HCT116 (cell line): ENCODE measurements around the gene NCBP3. TPM values are rescaled to one million over a fixed set of nuclear protein-coding genes. Genes with fewer than 3 reads are reported as not detected.

Experiments
- ATAC-seq: fragments of 200-7000 bp; cut with Tn5 transposase; 2 replicates; pipeline ENCODE4 v1.9.1; 2020; ENCODE audit warnings: mild to moderate bottlenecking, moderate library complexity
- BruUV-seq: library from RNA; stranded (reverse); fragments of 400-500 nt; replicated peaks from 2 replicates; lab custom pipeline; 2021; lab: Mats Ljungman, UMichigan
- CTCF ChIA-PET: fragments of 300-600 bp; sonication (Branson Sonifier 250); formaldehyde crosslinking; loops from one replicate; lab custom pipeline; 2021; ENCODE audit warnings: antibody characterized with exemption; lab: Charles Lee
- POLR2A ChIA-PET: fragments of 300-600, 350-600 bp; sonication (Branson Sonifier 250); formaldehyde crosslinking; loops from one replicate; lab custom pipeline; 2021; ENCODE audit warnings: antibody characterized with exemption; lab: Charles Lee
- RAD21 ChIA-PET, 2 experiments: fragments of 300-600 bp; sonication (Branson Sonifier 250); formaldehyde crosslinking; loops; one replicate each; lab custom pipeline; 2023; ENCODE audit warnings: low total read pairs in 2 of 2; ENCODE audit not compliant: uncharacterized antibody in 2 of 2, unreplicated experiment in 2 of 2, low non-redundant PET in 1 of 2; lab: Charles Lee
- DNase-seq: peaks from one replicate; pipeline ENCODE4 v3.0.0-alpha.2; 2010; ENCODE audit warnings: low read depth, low spot score
- H2AFZ ChIP-seq: fragments of 200-600 bp; shearing (Covaris generic), sonication (generic); 2 replicates; pipeline ENCODE4 v1.6.1; 2017; ENCODE audit warnings: low read depth, mixed run types, mixed read lengths, antibody characterized with exemption, low read length; ENCODE audit not compliant: poor library complexity, severe bottlenecking
- H3K27ac ChIP-seq: 2 replicates; pipeline ENCODE4 v1.5.1; 2012; ENCODE audit warnings: low read depth, low read length
- H3K27me3 ChIP-seq: fragments of 200-600 bp; sonication (generic); 2 replicates; pipeline ENCODE4 v1.6.1; 2016; ENCODE audit warnings: mixed run types, low read length, mixed read lengths; ENCODE audit not compliant: insufficient read depth
- H3K36me3 ChIP-seq, 2 experiments: fragments of 200-500 bp in 1 of 2; fragments of 200-600 bp in 1 of 2; sonication (Bioruptor generic) in 1 of 2; sonication (generic) in 1 of 2; 2 replicates each; pipeline versions ENCODE4 v1.5.1 to v1.6.1; 2014 to 2016; ENCODE audit warnings: low read length in 2 of 2, inconsistent platforms in 1 of 2, mixed read lengths in 1 of 2, mixed run types in 1 of 2; ENCODE audit not compliant: insufficient read depth in 2 of 2, control insufficient read depth in 1 of 2
- H3K4me1 ChIP-seq, 2 experiments: fragments of 200-600 bp in 1 of 2; sonication (generic) in 1 of 2; 2 replicates each; pipeline versions ENCODE4 v1.5.1 to v1.6.1; 2012 to 2017; ENCODE audit warnings: low read length in 2 of 2, inconsistent platforms in 1 of 2, mild to moderate bottlenecking in 1 of 2, mixed read lengths in 1 of 2, mixed run types in 1 of 2, moderate library complexity in 1 of 2; ENCODE audit not compliant: insufficient read depth in 2 of 2, control insufficient read depth in 1 of 2
- H3K4me2 ChIP-seq: fragments of 200-600 bp; sonication (generic); 2 replicates; pipeline ENCODE4 v1.6.1; 2017; ENCODE audit warnings: mixed run types, low read length, mixed read lengths
- H3K4me3 ChIP-seq, 2 experiments: fragments of 200-600 bp in 1 of 2; sonication (generic) in 1 of 2; replicated peaks in 1 of 2; 2 replicates each; pipeline ENCODE4 v1.5.1; 2011 to 2016; ENCODE audit warnings: low read length in 2 of 2, control low read depth in 1 of 2, low read depth in 1 of 2, mild to moderate bottlenecking in 1 of 2, mixed read lengths in 1 of 2, mixed run types in 1 of 2
- H3K79me2 ChIP-seq: fragments of 200-600 bp; sonication (generic); 2 replicates; pipeline ENCODE4 v1.6.1; 2017; ENCODE audit warnings: mild to moderate bottlenecking, mixed run types, low read length, moderate library complexity, mixed read lengths; ENCODE audit not compliant: insufficient read depth
- H3K9ac ChIP-seq: fragments of 200-600 bp; sonication (generic); 2 replicates; pipeline ENCODE4 v1.6.1; 2016; ENCODE audit warnings: low read length, mixed read lengths
- H3K9me2 ChIP-seq: fragments of 200-600 bp; sonication (generic), shearing (Covaris generic); 2 replicates; pipeline ENCODE4 v1.6.1; 2017; ENCODE audit warnings: mixed run types, mild to moderate bottlenecking, moderate library complexity; ENCODE audit not compliant: insufficient read depth
- H3K9me3 ChIP-seq, 2 experiments: fragments of 200-500 bp in 1 of 2; fragments of 200-600 bp in 1 of 2; sonication (Bioruptor generic) in 1 of 2; sonication (generic) in 1 of 2; 2 replicates each; pipeline ENCODE4 v1.6.1; 2014 to 2017; ENCODE audit warnings: low read length in 2 of 2, mixed read lengths in 2 of 2, inconsistent platforms in 1 of 2, low read depth in 1 of 2, mild to moderate bottlenecking in 1 of 2, mixed run types in 1 of 2, moderate library complexity in 1 of 2; ENCODE audit not compliant: control insufficient read depth in 1 of 2, insufficient read depth in 1 of 2
- H4K20me1 ChIP-seq: fragments of 200-600 bp; sonication (generic), shearing (Covaris generic); 2 replicates; pipeline ENCODE4 v1.6.1; 2017; ENCODE audit warnings: mixed run types, mild to moderate bottlenecking, moderate library complexity; ENCODE audit not compliant: insufficient read depth
- CBX3 ChIP-seq: IDR thresholded peaks from 2 replicates; pipeline ENCODE4 v1.6.1; 2012; ENCODE audit warnings: low read depth
- CEBPB ChIP-seq: IDR thresholded peaks from 2 replicates; pipeline ENCODE4 v1.6.1; 2012; ENCODE audit warnings: low read depth
- ELF1 ChIP-seq: IDR thresholded peaks from 2 replicates; pipeline ENCODE4 v1.6.1; 2012; ENCODE audit warnings: low read depth, borderline replicate concordance
- EZH2 ChIP-seq: fragments of 200-600 bp; sonication (generic); IDR thresholded peaks from 2 replicates; pipeline ENCODE4 v1.6.1; 2017; ENCODE audit warnings: antibody characterized with exemption, mixed run types
- EZH2phosphoT487 ChIP-seq: fragments of 200-600 bp; IDR thresholded peaks from 2 replicates; pipeline ENCODE4 v1.6.1; 2018; ENCODE audit warnings: antibody characterized with exemption, borderline replicate concordance
- FOSL1 ChIP-seq: IDR thresholded peaks from 2 replicates; pipeline ENCODE4 v1.6.1; 2012; ENCODE audit warnings: low read depth
- POLR2AphosphoS5 ChIP-seq: IDR thresholded peaks from 2 replicates; pipeline ENCODE4 v1.6.1; 2011; ENCODE audit warnings: mild to moderate bottlenecking, low read depth, low read length, moderate library complexity
- RAD21 ChIP-seq: IDR thresholded peaks from 2 replicates; pipeline ENCODE4 v1.6.1; 2012; ENCODE audit warnings: low read depth, mild to moderate bottlenecking
- SIN3A ChIP-seq: IDR thresholded peaks from 2 replicates; pipeline ENCODE4 v1.6.1; 2012; ENCODE audit warnings: low read depth
- SP1 ChIP-seq: IDR thresholded peaks from 2 replicates; pipeline ENCODE4 v1.6.1; 2012; ENCODE audit warnings: low read depth
- SRF ChIP-seq: IDR thresholded peaks from 2 replicates; pipeline ENCODE4 v1.6.1; 2012; ENCODE audit warnings: low read depth
- YY1 ChIP-seq: IDR thresholded peaks from 2 replicates; pipeline ENCODE4 v1.6.1; 2011; ENCODE audit warnings: low read length, low read depth, moderate library complexity, mild to moderate bottlenecking; ENCODE audit not compliant: insufficient replicate concordance; ENCODE audit errors: extremely low read depth
- ZBTB33 ChIP-seq: IDR thresholded peaks from 2 replicates; pipeline ENCODE4 v1.6.1; 2011; ENCODE audit warnings: mild to moderate bottlenecking, low read length, moderate library complexity; ENCODE audit not compliant: insufficient replicate concordance; ENCODE audit errors: extremely low read depth
- ZNF274 ChIP-seq: fragments of 200-500 bp; sonication (Bioruptor generic); IDR thresholded peaks from 2 replicates; pipeline ENCODE4 v1.6.1; 2014; ENCODE audit warnings: mild to moderate bottlenecking, low read depth, low read length, inconsistent platforms
- intact Hi-C: fragments of 100-400 bp; cut with micrococcal nuclease; formaldehyde crosslinking; loops from 2 replicates; pipeline ENCODE4 v1.10.0; 2022
- total RNA-seq: library from RNA; stranded (reverse); gene quantifications from one replicate; pipeline ENCODE4 v1.2.1, GENCODE V29; 2021; ENCODE audit not compliant: unreplicated experiment
- TF ChIP-seq, protein P1 (sequence below): IDR thresholded peaks from 2 replicates; pipeline ENCODE4 v1.6.1; 2012
- TF ChIP-seq, protein P2 (sequence below): IDR thresholded peaks from 2 replicates; pipeline ENCODE4 v1.6.1; 2012; ENCODE audit warnings: low read depth

NCBP3 gene
- total RNA-seq, 1 experiment from 2014 or later, result 46.5 TPM

DNA sequence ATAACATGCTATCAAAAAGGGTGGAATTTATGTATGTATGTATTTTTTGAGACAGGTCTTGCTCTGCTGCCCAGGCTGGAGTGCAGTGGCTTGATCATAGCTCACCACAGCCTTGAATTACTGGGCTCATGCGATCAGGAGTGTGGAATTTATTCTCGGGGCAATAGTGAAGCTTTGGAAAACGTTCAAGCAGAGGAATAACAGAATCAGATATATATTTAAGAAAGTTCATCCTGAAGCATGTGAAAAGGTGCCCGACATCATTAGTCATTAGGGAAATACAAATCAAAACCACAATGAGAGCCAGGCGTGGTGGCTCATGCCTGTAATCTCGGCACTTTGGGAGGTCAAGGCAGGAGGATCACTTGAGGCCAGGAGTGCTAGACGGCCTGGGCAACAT is 37.3 kb downstream of the NCBP3 start:
- no peak for ATAC-seq
- Histone ChIP-seq H4K20me1 (no peaks in the 10 kb centered on the region), H3K4me3 (no peak overlapping the region), H3K9me3 (no peaks in the 10 kb centered on the region), H3K36me3 (peaks cover 26 to 31% of the 10 kb centered on the region in 2 experiments; a peak in 3 of 4 replicates)
- RAD21 ChIA-PET, result no interaction called here
- intact Hi-C loops, result no loop called here
- TF ChIP-seq SIN3A, result no peak
- TF ChIP-seq, all 23 proteins: peak for 0
- H3K9me2 ChIP-seq, result no peaks in the 10 kb centered on the region
- H3K27me3 ChIP-seq, result no peaks in the 10 kb centered on the region
- H3K4me1 ChIP-seq, result peaks cover 3 to 6% of the 10 kb centered on the region in 2 experiments; a peak in 2 of 4 replicates
- H2AFZ ChIP-seq, result no peak overlapping the region
- no peaks in the 10 kb centered on the region for H3K79me2 ChIP-seq
- CTCF ChIA-PET, result no interaction called here
- no peak for DNase-seq
- no TSS peak for BruUV-seq
- H3K4me2 ChIP-seq, result no peak overlapping the region
- H3K9ac ChIP-seq, result no peak overlapping the region
- POLR2A ChIA-PET, result no interaction called here
- H3K27ac ChIP-seq, result no peak overlapping the region

GRCh38 chr17:3805581-3805980 is 40.5 kb downstream of the NCBP3 start:
- Histone ChIP-seq H3K9ac (no peak overlapping the region), H3K9me2 (no peaks in the 10 kb centered on the region), H3K27me3 (no peaks in the 10 kb centered on the region), H3K79me2 (no peaks in the 10 kb centered on the region), H3K36me3 (peaks cover 10 to 11% of the 10 kb centered on the region in 2 experiments; a peak in 2 of 4 replicates), H3K4me1 (peaks cover 3 to 6% of the 10 kb centered on the region in 2 experiments; a peak in 2 of 4 replicates), H4K20me1 (no peaks in the 10 kb centered on the region), H3K4me3 (no peak overlapping the region), H3K9me3 (no peaks in the 10 kb centered on the region), H2AFZ (no peak overlapping the region), H3K27ac (no peak overlapping the region), H3K4me2 (no peak overlapping the region)
- ChIA-PET CTCF (no interaction called here), POLR2A (no interaction called here), RAD21 (no interaction called here)
- intact Hi-C loops, result no loop called here
- ATAC-seq, result no peak
- no peak for DNase-seq
- no TSS peak for BruUV-seq
- TF ChIP-seq FOSL1 (no peak), ELF1 (no peak), YY1 (no peak), SIN3A (no peak), EZH2phosphoT487 (no peak), CEBPB (no peak), ZBTB33 (no peak), RAD21 (no peak), SP1 (no peak), CBX3 (no peak), ZNF274 (no peak), EZH2 (no peak), POLR2AphosphoS5 (no peak), SRF (no peak)
- TF ChIP-seq, protein P1, sequence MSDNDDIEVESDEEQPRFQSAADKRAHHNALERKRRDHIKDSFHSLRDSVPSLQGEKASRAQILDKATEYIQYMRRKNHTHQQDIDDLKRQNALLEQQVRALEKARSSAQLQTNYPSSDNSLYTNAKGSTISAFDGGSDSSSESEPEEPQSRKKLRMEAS, result no peak
- TF ChIP-seq, protein P2, sequence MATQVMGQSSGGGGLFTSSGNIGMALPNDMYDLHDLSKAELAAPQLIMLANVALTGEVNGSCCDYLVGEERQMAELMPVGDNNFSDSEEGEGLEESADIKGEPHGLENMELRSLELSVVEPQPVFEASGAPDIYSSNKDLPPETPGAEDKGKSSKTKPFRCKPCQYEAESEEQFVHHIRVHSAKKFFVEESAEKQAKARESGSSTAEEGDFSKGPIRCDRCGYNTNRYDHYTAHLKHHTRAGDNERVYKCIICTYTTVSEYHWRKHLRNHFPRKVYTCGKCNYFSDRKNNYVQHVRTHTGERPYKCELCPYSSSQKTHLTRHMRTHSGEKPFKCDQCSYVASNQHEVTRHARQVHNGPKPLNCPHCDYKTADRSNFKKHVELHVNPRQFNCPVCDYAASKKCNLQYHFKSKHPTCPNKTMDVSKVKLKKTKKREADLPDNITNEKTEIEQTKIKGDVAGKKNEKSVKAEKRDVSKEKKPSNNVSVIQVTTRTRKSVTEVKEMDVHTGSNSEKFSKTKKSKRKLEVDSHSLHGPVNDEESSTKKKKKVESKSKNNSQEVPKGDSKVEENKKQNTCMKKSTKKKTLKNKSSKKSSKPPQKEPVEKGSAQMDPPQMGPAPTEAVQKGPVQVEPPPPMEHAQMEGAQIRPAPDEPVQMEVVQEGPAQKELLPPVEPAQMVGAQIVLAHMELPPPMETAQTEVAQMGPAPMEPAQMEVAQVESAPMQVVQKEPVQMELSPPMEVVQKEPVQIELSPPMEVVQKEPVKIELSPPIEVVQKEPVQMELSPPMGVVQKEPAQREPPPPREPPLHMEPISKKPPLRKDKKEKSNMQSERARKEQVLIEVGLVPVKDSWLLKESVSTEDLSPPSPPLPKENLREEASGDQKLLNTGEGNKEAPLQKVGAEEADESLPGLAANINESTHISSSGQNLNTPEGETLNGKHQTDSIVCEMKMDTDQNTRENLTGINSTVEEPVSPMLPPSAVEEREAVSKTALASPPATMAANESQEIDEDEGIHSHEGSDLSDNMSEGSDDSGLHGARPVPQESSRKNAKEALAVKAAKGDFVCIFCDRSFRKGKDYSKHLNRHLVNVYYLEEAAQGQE, result no peak
